Measurements from ENCODE around the gene CHRNA9.

GRCh38 chr4:40299811-40300292, 35.3 kb upstream of the CHRNA9 start:
- TF ChIP-seq SMC3 (IDR thresholded peaks at IDR 0.05; ENCODE audit: low read depth, low read length) (no peak), RFX5 (IDR thresholded peaks at IDR 0.05; ENCODE audit: low read length) (no peak), SIN3A (IDR thresholded peaks at IDR 0.05; ENCODE audit: borderline replicate concordance, low read depth, low read length) (no peak), CHD2 (IDR thresholded peaks at IDR 0.05; ENCODE audit: low read length, partially characterized antibody) (no peak), RAD21 (IDR thresholded peaks at IDR 0.05; ENCODE audit: low read length) (peak; percentile 16; the same call in 1 of the 2 replicates), EP300 (IDR thresholded peaks at IDR 0.05; ENCODE audit: borderline replicate concordance in 1 of 2, low read depth in 1 of 2, low read length in 1 of 2) (no peak), ZBTB33 (IDR thresholded peaks at IDR 0.05; ENCODE audit: borderline replicate concordance, low read depth) (no peak)
- TF ChIP-seq, protein P1, sequence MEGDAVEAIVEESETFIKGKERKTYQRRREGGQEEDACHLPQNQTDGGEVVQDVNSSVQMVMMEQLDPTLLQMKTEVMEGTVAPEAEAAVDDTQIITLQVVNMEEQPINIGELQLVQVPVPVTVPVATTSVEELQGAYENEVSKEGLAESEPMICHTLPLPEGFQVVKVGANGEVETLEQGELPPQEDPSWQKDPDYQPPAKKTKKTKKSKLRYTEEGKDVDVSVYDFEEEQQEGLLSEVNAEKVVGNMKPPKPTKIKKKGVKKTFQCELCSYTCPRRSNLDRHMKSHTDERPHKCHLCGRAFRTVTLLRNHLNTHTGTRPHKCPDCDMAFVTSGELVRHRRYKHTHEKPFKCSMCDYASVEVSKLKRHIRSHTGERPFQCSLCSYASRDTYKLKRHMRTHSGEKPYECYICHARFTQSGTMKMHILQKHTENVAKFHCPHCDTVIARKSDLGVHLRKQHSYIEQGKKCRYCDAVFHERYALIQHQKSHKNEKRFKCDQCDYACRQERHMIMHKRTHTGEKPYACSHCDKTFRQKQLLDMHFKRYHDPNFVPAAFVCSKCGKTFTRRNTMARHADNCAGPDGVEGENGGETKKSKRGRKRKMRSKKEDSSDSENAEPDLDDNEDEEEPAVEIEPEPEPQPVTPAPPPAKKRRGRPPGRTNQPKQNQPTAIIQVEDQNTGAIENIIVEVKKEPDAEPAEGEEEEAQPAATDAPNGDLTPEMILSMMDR (IDR thresholded peaks at IDR 0.05) = no peak
- TF ChIP-seq, protein P2, sequence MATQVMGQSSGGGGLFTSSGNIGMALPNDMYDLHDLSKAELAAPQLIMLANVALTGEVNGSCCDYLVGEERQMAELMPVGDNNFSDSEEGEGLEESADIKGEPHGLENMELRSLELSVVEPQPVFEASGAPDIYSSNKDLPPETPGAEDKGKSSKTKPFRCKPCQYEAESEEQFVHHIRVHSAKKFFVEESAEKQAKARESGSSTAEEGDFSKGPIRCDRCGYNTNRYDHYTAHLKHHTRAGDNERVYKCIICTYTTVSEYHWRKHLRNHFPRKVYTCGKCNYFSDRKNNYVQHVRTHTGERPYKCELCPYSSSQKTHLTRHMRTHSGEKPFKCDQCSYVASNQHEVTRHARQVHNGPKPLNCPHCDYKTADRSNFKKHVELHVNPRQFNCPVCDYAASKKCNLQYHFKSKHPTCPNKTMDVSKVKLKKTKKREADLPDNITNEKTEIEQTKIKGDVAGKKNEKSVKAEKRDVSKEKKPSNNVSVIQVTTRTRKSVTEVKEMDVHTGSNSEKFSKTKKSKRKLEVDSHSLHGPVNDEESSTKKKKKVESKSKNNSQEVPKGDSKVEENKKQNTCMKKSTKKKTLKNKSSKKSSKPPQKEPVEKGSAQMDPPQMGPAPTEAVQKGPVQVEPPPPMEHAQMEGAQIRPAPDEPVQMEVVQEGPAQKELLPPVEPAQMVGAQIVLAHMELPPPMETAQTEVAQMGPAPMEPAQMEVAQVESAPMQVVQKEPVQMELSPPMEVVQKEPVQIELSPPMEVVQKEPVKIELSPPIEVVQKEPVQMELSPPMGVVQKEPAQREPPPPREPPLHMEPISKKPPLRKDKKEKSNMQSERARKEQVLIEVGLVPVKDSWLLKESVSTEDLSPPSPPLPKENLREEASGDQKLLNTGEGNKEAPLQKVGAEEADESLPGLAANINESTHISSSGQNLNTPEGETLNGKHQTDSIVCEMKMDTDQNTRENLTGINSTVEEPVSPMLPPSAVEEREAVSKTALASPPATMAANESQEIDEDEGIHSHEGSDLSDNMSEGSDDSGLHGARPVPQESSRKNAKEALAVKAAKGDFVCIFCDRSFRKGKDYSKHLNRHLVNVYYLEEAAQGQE (IDR thresholded peaks at IDR 0.05; ENCODE audit: low read depth, low read length) = no peak
- TF ChIP-seq, protein P3, sequence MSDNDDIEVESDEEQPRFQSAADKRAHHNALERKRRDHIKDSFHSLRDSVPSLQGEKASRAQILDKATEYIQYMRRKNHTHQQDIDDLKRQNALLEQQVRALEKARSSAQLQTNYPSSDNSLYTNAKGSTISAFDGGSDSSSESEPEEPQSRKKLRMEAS (IDR thresholded peaks at IDR 0.05; ENCODE audit: low read depth) = no peak
